Measurements from ENCODE around the gene HPS6.

GRCh38 chr10:102046095-102046494 lies 19.1 kb upstream of the HPS6 start:
- TF ChIP-seq ARID3A (IDR thresholded peaks at IDR 0.05; ENCODE audit: borderline replicate concordance, low read depth, low read length) (no peak), RBM34 (IDR thresholded peaks at IDR 0.05; ENCODE audit: borderline replicate concordance, insufficient read depth, low read length) (no peak), BMI1 (IDR thresholded peaks at IDR 0.05; ENCODE audit: low read length) (no peak), GATA2 (CRISPR knock-in tag; IDR thresholded peaks at IDR 0.05) (no peak), ZNF780A (CRISPR knock-in tag; IDR thresholded peaks at IDR 0.05) (no peak), RBM39 (optimal IDR thresholded peaks at IDR 0.05; ENCODE audit: low read depth, low read length) (no peak), SLC30A9 (CRISPR knock-in tag; IDR thresholded peaks at IDR 0.05) (no peak), XRCC5 (IDR thresholded peaks at IDR 0.05; ENCODE audit: low read depth, low read length) (no peak), ZBTB7A (IDR thresholded peaks at IDR 0.05; ENCODE audit: borderline replicate concordance, control insufficient read depth, low read depth, low read length) (no peak)

Data from K562 (cell line).